ENCODE results near the gene ACTRT1.

ACTRT1 gene

GRCh38 chrX:128019218-128019617 is 33.0 kb downstream of the ACTRT1 start:
- TF ChIP-seq CTCF (IDR thresholded peaks at IDR 0.05; ENCODE audit: low read depth, low read length) = no peak
- H3K4me3 ChIP-seq (ENCODE audit: low read depth, low read length) = no peak overlapping the region

GRCh38 chrX:128012015-128012414 is 40.2 kb downstream of the ACTRT1 start:
- H3K4me3 ChIP-seq (ENCODE audit: low read depth, low read length) = no peak overlapping the region
- TF ChIP-seq CTCF (IDR thresholded peaks at IDR 0.05; ENCODE audit: low read depth, low read length) = no peak

GRCh38 chrX:128007882-128008281 is 44.3 kb downstream of the ACTRT1 start:
- no peak for TF ChIP-seq CTCF (IDR thresholded peaks at IDR 0.05; ENCODE audit: low read depth, low read length)
- H3K4me3 ChIP-seq (ENCODE audit: low read depth, low read length) = no peak overlapping the region

All from WI38 (cell line).